Stimulated activated CD8-positive, alpha-beta memory T cell treated with anti-CD3 and anti-CD28 coated beads, Interleukin-12 subunit alpha, Interleukin-12 subunit beta, amount 100 ng/mL, for 1 hour (primary cell): ENCODE data around the gene CDK5R2.

Source experiments
- DNase-seq: peaks from one replicate; pipeline ENCODE4 v3.0.0-alpha.2; 2020; ENCODE audit warnings: low read depth

Gene CDK5R2

GRCh38 chr2:218962859-218963492 is 3.5 kb downstream of the CDK5R2 start:
- peak; percentile 15 for DNase-seq

- DNase-seq: no peak
Measured at GRCh38 chr2:218963601-218964000, 4.1 kb downstream of the CDK5R2 start.

DNA sequence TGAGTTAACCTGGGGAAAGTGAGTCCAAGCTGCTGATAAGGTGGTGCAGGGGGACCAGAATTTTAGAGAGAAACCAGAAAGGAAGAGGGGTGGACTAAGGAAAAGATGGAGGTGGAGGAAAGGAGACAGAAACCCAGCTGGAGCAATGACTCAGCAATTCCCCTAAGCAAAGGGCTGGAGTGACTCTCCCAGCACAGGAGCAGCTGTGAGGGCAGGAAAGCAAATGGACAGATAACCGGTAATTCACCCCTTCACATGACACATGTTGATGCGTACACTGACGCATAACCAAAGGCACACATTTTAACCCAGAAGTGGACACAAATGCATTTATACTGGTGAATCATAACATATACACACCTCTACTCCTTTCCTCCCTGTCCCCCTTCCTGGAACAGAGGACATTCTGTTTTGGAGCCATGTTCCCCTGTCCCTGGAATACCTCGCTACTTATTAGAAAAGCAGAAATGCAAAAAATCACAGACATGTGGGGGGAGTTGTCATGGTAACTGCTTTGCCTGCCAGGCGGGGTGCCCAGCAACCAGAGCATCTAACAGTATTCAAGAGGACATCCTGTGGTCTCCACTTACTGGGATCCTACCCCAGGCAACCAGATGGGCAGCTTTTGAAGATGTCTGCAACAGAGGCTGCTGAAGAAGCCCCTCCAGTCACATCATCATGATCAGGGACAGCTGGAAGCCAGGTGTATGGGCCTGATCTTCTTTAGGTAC is 4.7 kb downstream of the CDK5R2 start:
- DNase-seq: no peak

- no peak for DNase-seq
Measured at GRCh38 chr2:218970894-218971293, 11.4 kb downstream of the CDK5R2 start.

GRCh38 chr2:218975060-218975777 is 15.8 kb downstream of the CDK5R2 start:
- no peak for DNase-seq

GRCh38 chr2:218979846-218980734 is 20.6 kb downstream of the CDK5R2 start:
- DNase-seq: peak; percentile 73

GRCh38 chr2:218980735-218981389 is 21.4 kb downstream of the CDK5R2 start:
- no peak for DNase-seq

DNA sequence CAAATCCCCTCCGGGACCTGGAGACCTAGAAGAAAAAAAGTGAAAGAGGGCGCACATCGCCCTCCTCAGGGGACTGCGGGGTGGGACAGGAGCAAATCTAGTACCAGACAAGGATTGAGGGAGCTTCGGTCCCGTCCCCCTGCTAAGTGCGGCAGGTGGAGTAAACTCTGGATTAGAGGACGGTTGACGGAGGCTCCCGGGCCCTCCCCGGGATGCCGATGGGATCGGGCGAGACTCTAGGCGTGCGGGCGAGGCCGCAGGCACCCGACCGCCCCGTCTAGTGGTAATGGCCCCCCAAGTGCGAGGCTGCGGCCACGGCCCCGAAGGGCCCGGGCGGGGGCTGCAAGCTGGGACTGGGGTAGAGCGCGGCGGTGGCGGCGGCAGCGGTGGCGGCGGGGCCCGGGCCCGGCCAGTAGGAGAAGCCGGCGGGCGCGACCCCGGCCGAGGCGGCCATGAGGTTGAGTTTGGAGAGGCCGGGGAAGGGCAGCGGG is 22.0 kb downstream of the CDK5R2 start:
- no peak for DNase-seq

DNA sequence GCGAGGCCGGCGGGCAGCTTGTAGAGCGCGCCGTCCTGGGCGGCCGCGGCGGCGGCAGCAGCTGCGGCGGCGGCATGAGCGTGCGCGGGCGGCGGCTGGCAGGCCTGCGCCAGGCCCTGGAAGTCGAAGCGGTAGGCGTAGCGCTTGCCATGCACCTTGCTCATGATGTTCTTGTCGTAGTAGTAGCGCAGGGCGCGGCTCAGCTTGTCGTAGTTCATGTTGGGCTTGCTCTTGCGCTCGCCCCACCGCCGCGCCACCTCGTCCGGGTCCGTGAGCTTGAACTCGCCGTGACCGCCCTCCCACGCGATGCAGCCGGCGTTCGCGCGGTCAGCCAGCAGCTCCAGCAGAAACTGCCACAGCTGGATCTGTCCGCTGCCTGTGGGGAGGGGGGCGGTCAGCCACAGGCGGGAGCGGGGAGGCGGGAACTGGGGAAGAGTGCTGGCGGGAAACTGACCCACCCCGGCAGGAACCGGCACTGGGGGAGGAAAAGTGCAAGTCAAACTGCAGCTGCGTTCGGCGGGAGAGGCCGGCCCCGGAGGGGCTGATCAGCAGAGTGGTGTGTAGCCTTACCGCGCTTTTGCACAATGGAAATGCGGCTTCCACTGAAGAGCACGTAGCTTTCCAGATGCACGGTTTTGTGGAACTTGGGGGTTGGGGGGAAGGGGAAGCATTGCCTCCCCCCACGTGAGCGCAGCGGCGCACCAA is 22.6 kb downstream of the CDK5R2 start:
- no peak for DNase-seq

- no peak for DNase-seq
Measured at GRCh38 chr2:218982586-218983262, 23.3 kb downstream of the CDK5R2 start.

GRCh38 chr2:218983263-218983933 is 23.9 kb downstream of the CDK5R2 start:
- DNase-seq: no peak

GRCh38 chr2:218983934-218984238 is 24.4 kb downstream of the CDK5R2 start:
- no peak for DNase-seq

GRCh38 chr2:218984239-218985020 is 25.0 kb downstream of the CDK5R2 start:
- no peak for DNase-seq

GRCh38 chr2:218985021-218985324 is 25.5 kb downstream of the CDK5R2 start, which contains the start of gene FEV:
Gene FEV (minus strand): TSS chr2:218985184. CDS start chr2:218985075, 109 bp downstream.
- no peak for DNase-seq

- DNase-seq: no peak
Measured at GRCh38 chr2:218985325-218986091, 26.0 kb downstream of the CDK5R2 start.

DNA sequence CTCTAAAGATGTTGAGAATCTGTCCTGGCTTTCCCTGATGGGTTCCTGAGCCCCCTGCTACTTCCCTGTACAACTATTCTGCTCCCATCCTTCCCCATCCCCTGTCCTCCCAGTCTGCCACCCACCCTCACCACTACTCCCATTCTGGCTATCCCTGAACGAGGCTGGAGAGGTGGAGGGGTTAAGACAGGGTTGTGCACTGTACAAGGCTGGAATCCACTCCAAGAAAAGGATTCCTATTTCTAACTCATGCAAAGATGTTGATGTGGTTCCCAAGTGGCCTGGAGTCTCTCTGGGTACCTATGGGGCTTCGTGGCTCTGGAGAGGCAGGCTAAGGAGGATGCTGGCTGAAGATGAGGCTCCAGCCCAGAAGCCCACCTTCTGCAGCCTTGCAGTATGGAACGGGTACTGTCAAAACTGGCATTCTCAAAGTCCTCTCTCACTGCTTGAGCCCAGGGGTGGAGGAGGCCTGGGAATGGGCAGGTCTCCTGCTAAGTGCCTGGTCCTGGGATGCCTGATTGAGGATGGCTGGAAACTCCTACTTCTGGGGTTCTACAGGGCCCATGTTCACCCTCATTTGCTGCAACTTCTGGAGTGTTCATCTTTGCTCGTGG is 26.8 kb downstream of the CDK5R2 start:
- no peak for DNase-seq

GRCh38 chr2:218988164-218988563 is 28.7 kb downstream of the CDK5R2 start:
- DNase-seq: no peak

DNA sequence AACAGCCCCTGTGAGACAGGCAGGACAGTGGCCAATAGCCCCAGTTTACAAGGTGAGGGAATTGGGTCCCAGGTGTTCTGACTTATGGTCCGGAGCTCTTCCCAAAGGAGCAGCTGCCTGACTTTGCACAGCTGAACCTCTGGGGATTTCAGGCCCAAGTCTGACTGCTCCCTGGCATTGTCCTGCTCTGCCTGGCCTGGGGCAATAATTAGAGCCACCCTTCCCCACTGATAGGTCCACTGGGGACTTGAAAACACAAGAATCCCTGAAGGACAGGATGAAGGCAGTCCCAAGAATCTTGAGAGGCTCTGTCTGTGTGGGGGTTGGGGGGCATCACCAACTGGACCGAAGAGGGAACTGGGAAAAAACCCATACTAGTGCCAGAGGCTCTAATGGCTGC is 29.2 kb downstream of the CDK5R2 start:
- DNase-seq: no peak
